ENCODE measurements around the gene PIGO.

PIGO gene

GRCh38 chr9:35070823-35071813 is 25.3 kb downstream of the PIGO start:
- DNase-seq, result no peak

DNA sequence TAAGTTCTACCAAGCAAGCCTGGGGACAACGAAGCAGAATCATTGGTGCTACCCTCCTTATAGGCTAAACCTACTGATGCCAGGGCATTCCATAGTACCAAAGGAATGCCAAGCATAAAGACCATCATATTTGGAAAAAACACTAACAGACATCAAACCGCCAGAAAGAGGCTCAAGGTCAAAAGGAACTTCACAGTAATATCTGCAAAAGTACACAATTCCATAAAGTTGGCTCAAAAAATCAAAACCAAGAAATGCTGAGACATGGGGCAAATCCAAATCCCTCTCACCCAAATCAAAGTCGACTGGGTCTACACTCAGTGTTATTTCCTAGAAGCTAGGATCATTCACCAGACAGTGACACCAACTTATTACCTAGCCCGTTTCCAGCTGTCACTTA is 27.4 kb downstream of the PIGO start:
- DNase-seq, result no peak

DNA sequence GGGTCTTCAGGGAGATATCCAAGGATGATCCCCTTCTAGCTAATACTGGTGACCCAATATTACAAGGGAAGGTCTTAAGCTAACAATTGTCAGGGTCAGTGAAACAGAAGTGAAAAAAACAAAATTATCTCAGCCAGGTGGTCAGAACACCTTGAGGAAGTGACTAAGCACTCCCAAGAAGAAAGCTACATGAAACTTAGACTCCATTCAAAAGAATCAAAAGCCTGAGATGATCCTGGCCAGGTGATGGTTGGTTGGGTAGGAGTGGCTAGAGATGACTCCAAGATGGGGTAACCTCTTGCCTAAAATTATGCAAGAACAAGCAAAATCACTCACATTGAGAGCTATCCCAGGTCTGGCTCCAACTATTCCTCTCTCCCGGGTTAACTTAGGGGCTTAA is 29.3 kb downstream of the PIGO start:
- DNase-seq, result no peak

GRCh38 chr9:35060548-35061207 is 35.7 kb downstream of the PIGO start:
- DNase-seq, result no peak

DNA sequence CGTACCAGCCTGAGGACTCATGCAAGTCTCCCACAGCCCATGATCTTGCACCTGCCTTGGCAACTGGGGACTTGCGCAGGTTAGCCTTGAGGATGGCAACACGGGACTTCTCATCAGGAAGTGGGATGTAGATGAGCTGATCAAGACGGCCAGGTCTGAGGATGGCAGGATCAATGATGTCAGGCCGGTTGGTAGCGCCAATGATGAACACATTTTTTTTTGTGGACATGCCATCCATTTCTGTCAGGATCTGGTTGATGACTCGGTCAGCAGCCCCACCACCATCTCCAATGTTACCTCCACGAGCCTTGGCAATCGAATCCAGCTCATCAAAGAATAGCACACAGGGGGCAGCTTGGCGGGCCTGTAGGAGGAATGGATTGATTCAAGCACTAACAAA is 37.0 kb downstream of the PIGO start:
- DNase-seq, result no peak

GRCh38 chr9:35057271-35057620 is 39.1 kb downstream of the PIGO start:
- no peak for DNase-seq

- DNase-seq, result no peak
Observed at GRCh38 chr9:35056571-35057270, 39.7 kb downstream of the PIGO start.

DNA sequence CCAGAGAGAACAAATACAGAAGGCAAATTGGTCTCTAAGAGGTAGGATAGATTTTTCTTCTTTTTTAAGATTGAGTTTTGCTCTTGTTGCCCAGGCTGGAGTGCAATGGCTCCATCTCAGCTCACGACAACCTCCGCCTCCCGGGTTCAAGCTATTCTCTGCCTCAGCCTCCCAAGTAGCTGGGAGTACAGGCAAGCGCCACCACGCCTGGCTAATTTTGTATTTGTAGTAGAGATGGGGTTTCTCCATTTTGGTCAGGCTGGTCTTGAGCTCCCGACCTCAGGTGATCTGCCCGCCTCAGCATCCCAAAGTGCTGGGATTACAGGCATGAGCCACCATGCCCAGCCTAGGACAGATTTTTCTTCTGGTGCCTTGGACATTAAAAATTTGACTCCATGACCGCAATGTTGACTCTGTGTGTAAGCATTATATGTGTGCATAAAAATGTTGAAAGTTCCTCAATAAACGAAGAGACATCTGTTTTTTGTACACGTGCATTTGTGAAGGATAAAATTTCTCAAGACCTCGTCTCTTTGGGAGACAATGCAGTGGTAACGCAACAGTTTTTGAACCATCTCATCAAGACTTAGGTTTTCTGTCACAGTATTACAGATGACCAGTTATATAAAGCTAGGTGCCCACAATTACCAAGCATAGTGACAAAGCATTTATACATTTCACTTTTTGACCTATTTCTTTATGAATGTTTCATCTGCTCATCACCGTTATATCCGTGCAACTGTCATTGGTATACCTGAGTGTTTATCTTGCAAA is 41.3 kb downstream of the PIGO start:
- DNase-seq, result no peak

DNA sequence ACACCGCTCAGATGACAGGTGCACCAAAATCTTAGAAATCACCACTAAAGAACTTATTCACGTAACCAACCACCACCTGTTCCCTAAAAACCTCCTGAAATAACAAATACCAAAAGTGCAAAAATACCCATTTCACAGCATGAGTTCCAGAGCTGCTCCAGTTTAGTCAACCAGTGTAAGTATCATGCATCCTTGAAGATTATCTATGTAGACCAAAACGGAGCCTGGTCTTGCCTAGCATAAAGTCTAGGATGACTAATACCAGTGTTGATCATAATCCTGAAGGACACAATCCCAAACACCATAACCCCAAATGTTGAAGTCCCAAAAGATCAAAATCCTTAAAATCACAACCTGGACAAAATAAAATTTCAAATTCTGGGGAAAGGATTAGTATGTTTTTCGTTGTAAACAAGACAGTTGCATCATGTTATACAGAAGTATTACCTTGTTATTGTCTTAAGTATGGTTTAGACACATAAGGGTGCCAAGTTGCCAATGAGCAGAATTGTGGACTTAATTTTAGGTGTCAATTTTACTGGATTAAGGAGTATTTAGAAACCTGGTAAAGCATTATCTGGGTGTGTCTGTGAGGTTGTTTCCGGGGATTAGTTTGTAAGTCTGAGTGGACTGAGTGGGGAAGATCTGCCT is 42.1 kb downstream of the PIGO start:
- no peak for DNase-seq

GRCh38 chr9:35051069-35051967 is 45.1 kb downstream of the PIGO start:
- no peak for DNase-seq

DNA sequence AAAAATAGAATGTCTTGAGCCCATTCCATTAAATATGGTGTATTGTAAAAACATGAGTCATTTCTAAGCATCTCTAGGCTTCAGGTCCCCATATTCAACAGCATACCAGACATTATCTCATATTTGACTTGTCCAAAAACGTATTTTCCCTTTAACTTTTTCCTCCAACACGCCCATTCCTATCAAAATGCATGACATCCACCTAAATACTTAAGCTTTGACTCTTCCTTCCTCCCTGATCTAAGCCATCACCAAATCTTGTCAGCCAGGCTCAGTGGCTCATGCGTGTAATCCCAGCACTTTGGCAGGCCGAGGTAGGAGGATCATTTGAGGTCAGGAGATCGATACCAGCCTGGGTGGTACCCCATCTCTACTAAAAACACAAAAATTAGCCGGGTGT is 47.9 kb downstream of the PIGO start:
- DNase-seq, result no peak

DNA sequence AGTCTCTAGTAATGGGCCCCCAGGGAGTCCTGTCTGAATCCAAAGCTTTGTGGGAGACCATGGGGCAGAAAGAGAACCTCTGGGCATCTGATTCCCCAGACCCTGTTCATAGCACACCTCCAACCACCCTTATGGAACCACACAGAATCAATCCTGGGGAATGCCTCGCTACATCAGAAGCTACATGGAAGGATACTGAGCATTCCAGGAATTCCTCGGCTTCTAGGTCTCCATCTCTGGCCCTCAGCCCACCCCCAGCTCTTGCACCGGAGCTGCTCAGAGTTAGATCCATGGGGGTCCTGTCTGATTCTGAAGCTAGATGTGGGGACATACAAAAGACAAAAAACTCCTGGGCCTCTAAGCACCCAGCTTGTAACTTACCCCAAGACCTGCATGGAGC is 52.3 kb downstream of the PIGO start:
- DNase-seq, result no peak

DNA sequence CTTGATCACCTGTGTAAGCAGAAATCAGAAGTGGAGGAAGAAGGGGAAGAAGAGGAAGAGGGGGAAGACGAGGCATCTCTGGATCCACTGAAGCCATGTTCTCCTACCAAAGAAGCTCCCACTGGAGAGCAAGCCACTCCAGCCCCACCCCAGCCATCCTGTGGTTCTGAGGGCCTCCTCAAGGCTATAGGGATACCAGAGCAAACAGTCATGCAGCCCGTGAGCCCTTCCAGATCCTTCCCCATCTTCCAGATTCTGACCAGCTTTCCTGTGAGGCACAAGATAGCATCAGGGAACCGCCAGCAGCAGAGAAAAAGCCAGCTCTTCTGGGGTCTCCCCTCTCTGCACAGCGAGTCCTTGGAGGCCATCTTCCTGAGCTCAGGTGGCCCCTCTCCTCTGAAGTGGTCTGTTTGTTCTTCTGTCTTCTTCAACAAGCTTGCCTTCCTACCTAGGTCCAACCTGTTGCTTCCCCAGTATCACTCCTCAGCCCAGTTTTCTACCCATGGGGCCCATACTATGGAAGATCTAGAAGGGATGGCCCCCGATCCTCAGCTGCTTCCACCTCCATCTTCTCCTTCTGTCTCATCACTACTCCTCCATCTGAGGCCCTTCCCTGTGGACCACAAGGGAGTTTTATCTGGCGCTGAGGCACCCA is 53.4 kb downstream of the PIGO start:
- DNase-seq, result no peak

DNA sequence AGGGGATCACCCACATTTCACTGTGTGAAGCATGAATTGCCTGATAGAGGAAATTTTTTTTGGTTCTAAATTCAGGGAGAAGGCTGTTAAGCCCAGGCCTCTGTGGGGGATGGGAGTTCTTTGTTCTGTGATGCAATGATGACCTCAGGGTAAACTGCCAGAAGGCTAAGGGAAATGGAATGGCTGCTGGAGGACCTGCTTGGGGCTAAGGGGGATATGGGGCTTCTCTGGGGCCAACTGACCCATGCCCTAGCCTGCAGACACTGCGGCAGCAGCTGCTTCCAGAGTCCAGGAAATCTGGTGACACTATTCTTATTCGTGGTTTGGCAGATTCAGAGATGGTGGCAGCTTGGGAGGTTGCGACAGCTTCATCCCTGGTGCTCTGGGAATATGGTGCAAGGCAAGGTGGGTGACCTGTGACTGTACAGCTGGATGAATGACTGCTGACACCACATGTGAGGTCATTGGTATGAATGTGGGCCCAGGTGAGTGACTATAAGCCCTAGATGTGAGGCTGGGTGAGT is 54.2 kb downstream of the PIGO start:
- DNase-seq, result no peak
